GM23248 (cell line): ENCODE measurements around the gene MEDAG. TPM values are rescaled to one million over a fixed set of nuclear protein-coding genes. Genes with fewer than 3 reads are reported as not detected.

Source experiments
- DNase-seq: peaks from one replicate; pipeline ENCODE4 v3.0.0-alpha.2; 2015
- H2AFZ ChIP-seq: fragments of 200-600 bp; sonication (generic); 2 replicates; pipeline ENCODE4 v1.6.1; 2016; ENCODE audit warnings: antibody characterized with exemption
- H3F3A ChIP-seq: fragments of 200-600 bp; sonication (generic); 2 replicates; pipeline ENCODE4 v1.6.1; 2016; ENCODE audit warnings: mild to moderate bottlenecking, antibody characterized with exemption, mixed run types; ENCODE audit not compliant: insufficient read depth
- H3K27ac ChIP-seq: fragments of 200-600 bp; sonication (generic); 2 replicates; pipeline ENCODE4 v1.5.1; 2016; ENCODE audit warnings: mild to moderate bottlenecking
- H3K27me3 ChIP-seq: fragments of 200-600 bp; sonication (generic); replicated peaks from 2 replicates; pipeline ENCODE4 v1.6.1; 2016; ENCODE audit warnings: mild to moderate bottlenecking; ENCODE audit not compliant: insufficient read depth
- H3K36me3 ChIP-seq: fragments of 200-600 bp; sonication (generic); 2 replicates; pipeline ENCODE4 v1.6.1; 2016; ENCODE audit warnings: low read depth, mild to moderate bottlenecking
- H3K4me1 ChIP-seq: fragments of 200-600 bp; sonication (generic); 2 replicates; pipeline ENCODE4 v1.6.1; 2016; ENCODE audit warnings: mild to moderate bottlenecking; ENCODE audit not compliant: insufficient read depth
- H3K4me2 ChIP-seq: fragments of 200-600 bp; sonication (generic); one replicate; pipeline ENCODE4 v1.6.1; 2016; ENCODE audit warnings: mild to moderate bottlenecking; ENCODE audit not compliant: unreplicated experiment
- H3K4me3 ChIP-seq: fragments of 200-600 bp; sonication (generic); 2 replicates; pipeline ENCODE4 v1.5.1; 2016; ENCODE audit warnings: mild to moderate bottlenecking
- H3K79me2 ChIP-seq: fragments of 200-600 bp; sonication (generic); 2 replicates; pipeline ENCODE4 v1.6.1; 2016; ENCODE audit warnings: mild to moderate bottlenecking; ENCODE audit not compliant: insufficient read depth
- H3K9ac ChIP-seq: fragments of 200-600 bp; sonication (generic); 2 replicates; pipeline ENCODE4 v1.6.1; 2016; ENCODE audit warnings: mild to moderate bottlenecking
- H3K9me2 ChIP-seq: fragments of 200-600 bp; sonication (generic); 2 replicates; pipeline ENCODE4 v1.6.1; 2016; ENCODE audit warnings: mixed run types, mild to moderate bottlenecking, moderate library complexity; ENCODE audit not compliant: insufficient read depth
- H3K9me3 ChIP-seq: fragments of 200-600 bp; sonication (generic); one replicate; pipeline ENCODE4 v1.6.1; 2017; ENCODE audit warnings: low read depth
- H4K20me1 ChIP-seq: fragments of 200-600 bp; sonication (generic); 2 replicates; pipeline ENCODE4 v1.6.0; 2016; ENCODE audit not compliant: insufficient read depth
- EZH2 ChIP-seq: fragments of 200-600 bp; sonication (generic); IDR thresholded peaks from 2 replicates; pipeline ENCODE4 v1.6.1; 2018; ENCODE audit warnings: antibody characterized with exemption, mild to moderate bottlenecking; ENCODE audit not compliant: insufficient read depth, poor library complexity, severe bottlenecking
- EZH2phosphoT487 ChIP-seq: fragments of 200-600 bp; sonication (generic); IDR thresholded peaks from 2 replicates; pipeline ENCODE4 v1.6.1; 2018; ENCODE audit warnings: antibody characterized with exemption, moderate library complexity, mild to moderate bottlenecking, low read depth; ENCODE audit not compliant: insufficient read depth
- WGBS, 2 experiments: methylation state at CpG; one replicate each; pipeline ENCODE4 v1.1.6; 2015 to 2017; ENCODE audit warnings: low lambda C conversion rate in 2 of 2, low coverage in 1 of 2; ENCODE audit errors: missing lambda C conversion rate in 2 of 2; 5-methylcytosine and 5-hydroxymethylcytosine counted together
- in situ Hi-C: fragments of 300-500 bp; cut with MboI; formaldehyde crosslinking; loops from 2 replicates; pipeline ENCODE4 v1.15.0; 2020
- polyA plus RNA-seq: library from polyadenylated mRNA; unstranded; fragments of >200 nt; fragmentation: Nextera tagmentation; extraction: Ambion mirVana; gene quantifications from 2 replicates; pipeline ENCODE4 v1.2.1, GENCODE V29; 2016
- total RNA-seq: library from RNA; depleted of rRNA; stranded (reverse); fragments of >200 nt; shearing (Covaris generic); gene quantifications from 2 replicates; pipeline ENCODE4 v1.2.3, GENCODE V29; 2014

The MEDAG gene
- total and polyA plus RNA-seq, 2 experiments from 2014 or later: 86.0 to 243 TPM

- in situ Hi-C loops: no loop called here
- peaks cover 57% of the 10 kb centered on the region for H3F3A ChIP-seq
- no peaks in the 10 kb centered on the region for H3K36me3 ChIP-seq
- no peak overlapping the region for H3K9ac ChIP-seq
- H3K9me3 ChIP-seq: no peaks in the 10 kb centered on the region
- WGBS, 2 experiments: 67 to 86% methylated on average over 5 of the region's 5 CpGs
- H3K27ac ChIP-seq: peak overlapping the region; percentile 99
- H3K27me3 ChIP-seq: no peaks in the 10 kb centered on the region
- peaks cover 60% of the 10 kb centered on the region for H3K4me1 ChIP-seq
- H4K20me1 ChIP-seq: no peaks in the 10 kb centered on the region
- no peaks in the 10 kb centered on the region for H3K9me2 ChIP-seq
- H3K4me3 ChIP-seq: no peak overlapping the region
- H3K79me2 ChIP-seq: no peaks in the 10 kb centered on the region
- peak overlapping the region; percentile 29 for H3K4me2 ChIP-seq
- peak; percentile 58 for DNase-seq
- TF ChIP-seq EZH2 (no peak), EZH2phosphoT487 (no peak)
- no peak overlapping the region for H2AFZ ChIP-seq
Measured at GRCh38 chr13:30900952-30901749, 4.9 kb upstream of the MEDAG start.

- TF ChIP-seq EZH2 (no peak), EZH2phosphoT487 (no peak)
- no peak overlapping the region for H3K4me3 ChIP-seq
- whole genome bisulfite sequencing, 2 experiments: 60 to 78% methylated on average over 1 of the region's 1 CpG
- DNase-seq: no peak
- H3K27me3 ChIP-seq: no peaks in the 10 kb centered on the region
- peaks cover 24% of the 10 kb centered on the region for H3K79me2 ChIP-seq
- H3F3A ChIP-seq: peaks cover 61% of the 10 kb centered on the region
- no peaks in the 10 kb centered on the region for H4K20me1 ChIP-seq
- no peak overlapping the region for H2AFZ ChIP-seq
- H3K27ac ChIP-seq: no peak overlapping the region
- no peaks in the 10 kb centered on the region for H3K9me2 ChIP-seq
- no peaks in the 10 kb centered on the region for H3K9me3 ChIP-seq
- no peak overlapping the region for H3K4me2 ChIP-seq
- H3K4me1 ChIP-seq: peaks cover 45% of the 10 kb centered on the region
- in situ Hi-C loops: no loop called here
- no peaks in the 10 kb centered on the region for H3K36me3 ChIP-seq
- no peak overlapping the region for H3K9ac ChIP-seq
Measured at GRCh38 chr13:30904043-30904442, 2.0 kb upstream of the MEDAG start.

DNA sequence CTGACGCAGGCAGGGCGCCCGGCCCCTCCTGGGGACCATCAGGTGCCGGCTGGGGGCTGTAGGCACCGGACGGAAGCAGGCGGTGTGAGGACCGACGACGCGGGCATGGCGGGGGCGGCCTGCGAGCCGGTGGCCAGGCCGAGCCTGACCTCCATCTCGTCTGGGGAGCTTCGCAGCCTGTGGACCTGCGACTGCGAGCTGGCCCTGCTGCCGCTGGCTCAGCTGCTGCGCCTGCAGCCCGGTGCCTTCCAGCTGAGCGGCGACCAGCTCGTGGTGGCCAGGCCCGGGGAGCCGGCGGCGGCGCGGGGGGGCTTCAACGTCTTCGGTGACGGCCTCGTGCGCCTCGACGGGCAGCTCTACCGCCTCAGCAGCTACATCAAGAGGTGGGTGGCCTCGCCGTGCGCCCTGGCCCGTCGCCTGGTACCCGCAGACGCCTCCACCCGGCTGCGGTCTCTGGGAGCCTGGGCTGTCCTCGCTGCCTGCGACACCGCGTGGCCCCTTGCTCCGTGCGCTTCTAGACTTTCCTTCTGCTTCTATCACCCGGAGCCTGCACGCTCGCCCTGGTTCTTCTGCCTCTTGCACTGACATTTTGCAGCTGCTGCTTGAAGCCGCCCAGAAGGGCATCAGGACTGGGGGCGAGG lies 460 bp downstream of the MEDAG start:
- Histone ChIP-seq H3K9ac (peak overlapping the region; percentile 96), H3F3A (peaks cover 63% of the 10 kb centered on the region), H3K27ac (peak overlapping the region; percentile 92), H3K4me1 (peaks cover 42% of the 10 kb centered on the region), H4K20me1 (no peaks in the 10 kb centered on the region), H3K27me3 (no peaks in the 10 kb centered on the region), H2AFZ (no peak overlapping the region), H3K4me3 (peak overlapping the region; percentile 85), H3K9me3 (no peaks in the 10 kb centered on the region), H3K79me2 (peaks cover 49% of the 10 kb centered on the region), H3K9me2 (no peaks in the 10 kb centered on the region), H3K36me3 (no peaks in the 10 kb centered on the region), H3K4me2 (peak overlapping the region; percentile 97)
- in situ Hi-C loops: no loop called here
- no peak for TF ChIP-seq EZH2
- TF ChIP-seq EZH2phosphoT487: no peak
- peak; percentile 70 for DNase-seq
- 1 to 2% methylated on average over 50 to 59 of the region's 60 CpGs for WGBS, 2 experiments

GRCh38 chr13:30907121-30907861 lies 1.2 kb downstream of the MEDAG start:
- Histone ChIP-seq H3K36me3 (no peaks in the 10 kb centered on the region), H3K4me1 (peaks cover 42% of the 10 kb centered on the region), H3K27ac (peak overlapping the region; percentile 92), H2AFZ (no peak overlapping the region), H3K27me3 (no peaks in the 10 kb centered on the region), H3K4me3 (peak overlapping the region; percentile 85), H3K79me2 (peaks cover 57% of the 10 kb centered on the region), H3K4me2 (peak overlapping the region; percentile 97), H3F3A (peaks cover 68% of the 10 kb centered on the region), H3K9me2 (no peaks in the 10 kb centered on the region), H4K20me1 (no peaks in the 10 kb centered on the region), H3K9ac (peak overlapping the region; percentile 96), H3K9me3 (no peaks in the 10 kb centered on the region)
- 1 to 3% methylated on average over 10 of the region's 10 CpGs for WGBS, 2 experiments
- DNase-seq: peak; percentile 75
- TF ChIP-seq EZH2phosphoT487: no peak
- TF ChIP-seq EZH2: no peak
- in situ Hi-C loops: no loop called here
